Measurements from ENCODE around the gene ATXN10. TPM values are rescaled to one million over a fixed set of nuclear protein-coding genes. Genes with fewer than 3 reads are reported as not detected.

ATXN10 gene
- total and polyA plus RNA-seq, 10 of the 15 experiments (the other 5 are each of a cell fraction or from before 2014, with no cell fraction given): 29.2 to 249 (median 146) TPM

DNA sequence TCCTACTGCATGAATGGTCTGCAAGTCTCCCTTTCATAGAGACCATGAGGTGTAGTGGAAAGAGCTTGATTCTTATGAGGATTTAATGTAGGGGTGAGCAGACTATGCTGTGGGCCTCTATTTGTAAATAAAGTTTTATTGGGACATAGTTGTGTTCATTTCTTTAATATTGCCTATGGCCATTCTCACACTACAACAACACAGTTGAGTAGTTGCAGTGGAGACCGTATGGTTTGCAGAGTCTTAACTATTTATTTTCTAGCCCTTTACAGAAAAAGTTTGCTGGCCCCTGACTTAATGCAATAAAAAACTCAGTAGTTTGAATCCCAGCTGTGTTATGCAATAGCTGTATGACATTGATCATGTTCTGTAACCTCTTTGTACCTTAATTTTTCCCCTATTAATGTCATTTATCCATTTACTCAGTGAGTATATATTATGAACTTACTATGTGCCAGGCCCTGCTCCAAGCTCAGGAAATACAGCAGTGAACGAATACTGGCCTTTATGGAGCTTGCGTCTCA, 106.3 kb downstream of the ATXN10 start:
- no peak overlapping the region for H3K9ac ChIP-seq (ENCODE audit: control insufficient read depth, insufficient read depth, low read length)
- intact Hi-C loops (cut with micrococcal nuclease; ENCODE audit: unreplicated experiment) (loop anchor here (5.0 kb wide), 1 partner anchor 106 kb away; the partner anchor contains the start of gene ATXN10), in situ Hi-C loops (cut with MboI) (no loop called here)
- POLR2A ChIA-PET: no interaction called here
- DNase-seq (ENCODE audit: low read depth, low spot score) (no peak), FAIRE-seq (no peak), ATAC-seq (no peak)
- CTCF ChIA-PET: interaction anchor here (1.2 kb wide), 1 partner anchor 86 kb away, joined by 3 read pairs; no protein-coding TSS in a partner anchor
- RAD21 ChIA-PET (ENCODE audit: unreplicated experiment): no interaction called here
- no peaks in the 10 kb centered on the region; the same call in 2 of the 3 replicates for H3K9me3 ChIP-seq (replicated peaks; ENCODE audit: control insufficient read depth, insufficient read depth, low read length)
- peak overlapping the region; percentile 39; the same call in 1 of the 2 replicates for H3K4me2 ChIP-seq (ENCODE audit: control insufficient read depth, insufficient read depth)
- peak overlapping the region; percentile 100 for H3K27ac ChIP-seq (ENCODE audit: control insufficient read depth, insufficient read depth)
- WGBS (ENCODE audit: insufficient coverage, insufficient replicate concordance, low lambda C conversion rate, missing lambda C conversion rate): 96% methylated on average over 3 of the region's 3 CpGs
- no peak overlapping the region for H3K4me3 ChIP-seq
- peaks cover 2 to 13% of the 10 kb centered on the region in 2 experiments for H3K36me3 ChIP-seq (ENCODE audit: control insufficient read depth in 2 of 2, insufficient read depth in 2 of 2, low read length in 1 of 2)
- H3K27me3 ChIP-seq (replicated peaks in 1 of 2; ENCODE audit: control insufficient read depth in 2 of 2, insufficient read depth in 2 of 2, low read length in 1 of 2): no peaks in the 10 kb centered on the region
- H3K4me1 ChIP-seq (ENCODE audit: control insufficient read depth, insufficient read depth, low read length): peaks cover 46% of the 10 kb centered on the region
- peaks cover 31% of the 10 kb centered on the region for H3K79me2 ChIP-seq (ENCODE audit: control insufficient read depth, insufficient read depth, low read length)
- H2AFZ ChIP-seq (ENCODE audit: control insufficient read depth, low read depth, low read length): no peak overlapping the region
- TF ChIP-seq ZBTB40 (IDR thresholded peaks at IDR 0.05; ENCODE audit: borderline replicate concordance): peak; percentile 88
- TF ChIP-seq IRF5 (IDR thresholded peaks at IDR 0.05; ENCODE audit: borderline replicate concordance): no peak
- no peak for TF ChIP-seq BMI1 (IDR thresholded peaks at IDR 0.05; ENCODE audit: borderline replicate concordance)
- SMC1A ChIA-PET (ENCODE audit: uncharacterized antibody, unreplicated experiment): interaction anchor here (0.9 to 1.7 kb wide), 5 partner anchors 8 to 112 kb away, joined by 3 to 4 read pairs (median 4); no protein-coding TSS in a partner anchor
- no peaks in the 10 kb centered on the region for H4K20me1 ChIP-seq (ENCODE audit: control insufficient read depth, insufficient read depth)
- no TSS peak for BruUV-seq (replicated peaks)

All from GM12878 (cell line).